CD4-positive, alpha-beta T cell treated with Interleukin-17A for 4 hours (primary cell): ENCODE data around the gene CFAP45.

Experiments
- DNase-seq: peaks from one replicate; pipeline ENCODE4 v3.0.0-alpha.2; 2020; ENCODE audit warnings: mixed read lengths

CFAP45 gene

DNA sequence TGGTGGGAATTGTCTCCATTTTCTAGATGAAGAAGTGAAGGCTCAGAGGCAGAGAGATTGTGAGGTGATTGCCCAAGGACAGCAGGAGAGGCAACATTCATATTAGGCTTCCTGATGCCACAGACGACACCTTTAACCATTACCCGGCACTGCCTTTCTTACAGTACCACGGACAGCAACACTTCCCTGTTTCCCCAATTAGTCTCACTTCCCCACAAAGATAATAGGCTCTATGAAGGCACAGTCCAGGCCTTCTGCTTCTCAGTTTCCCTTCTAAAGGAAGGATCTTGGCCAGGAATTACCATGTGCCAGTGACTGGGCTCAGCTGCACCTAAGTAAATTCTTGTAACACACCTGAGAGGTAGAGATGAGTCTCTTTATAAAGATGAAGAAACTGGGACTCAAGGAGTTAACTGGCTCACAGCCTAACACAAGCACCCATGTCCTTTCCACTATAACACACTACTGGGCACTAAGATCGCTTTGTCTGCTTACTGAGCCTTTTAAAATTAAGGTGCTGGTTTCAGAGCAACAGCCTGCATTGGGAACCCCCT is 35.8 kb upstream of the CFAP45 start:
- DNase-seq: no peak

DNA sequence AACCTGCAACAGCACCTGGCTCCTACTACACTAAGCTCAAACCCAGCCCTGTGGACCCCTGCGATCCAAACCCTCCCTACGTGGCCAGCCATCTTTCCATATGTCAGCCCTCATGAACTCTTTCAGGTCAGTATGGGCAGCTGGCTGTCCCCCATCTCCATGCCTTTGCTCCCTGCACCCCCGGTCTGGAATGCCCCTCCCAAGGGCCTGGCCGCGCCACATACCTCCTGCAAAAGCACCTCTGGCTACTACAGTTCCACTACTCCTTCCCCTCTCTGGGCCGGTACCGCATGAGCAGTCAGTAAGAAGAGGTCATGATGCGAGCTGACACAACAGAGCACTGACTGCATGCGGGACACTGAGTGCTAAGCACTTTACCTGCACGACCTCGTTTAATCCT is 35.3 kb upstream of the CFAP45 start:
- no peak for DNase-seq

- DNase-seq: no peak
Observed at GRCh38 chr1:159934136-159935039, 34.4 kb upstream of the CFAP45 start.

- DNase-seq: no peak
Observed at GRCh38 chr1:159933347-159933746, 33.4 kb upstream of the CFAP45 start.

- DNase-seq: no peak
Observed at GRCh38 chr1:159932296-159933285, 32.6 kb upstream of the CFAP45 start.

GRCh38 chr1:159931795-159932173 is 31.8 kb upstream of the CFAP45 start:
- DNase-seq: no peak

- DNase-seq: no peak
Observed at GRCh38 chr1:159931101-159931794, 31.3 kb upstream of the CFAP45 start.

DNA sequence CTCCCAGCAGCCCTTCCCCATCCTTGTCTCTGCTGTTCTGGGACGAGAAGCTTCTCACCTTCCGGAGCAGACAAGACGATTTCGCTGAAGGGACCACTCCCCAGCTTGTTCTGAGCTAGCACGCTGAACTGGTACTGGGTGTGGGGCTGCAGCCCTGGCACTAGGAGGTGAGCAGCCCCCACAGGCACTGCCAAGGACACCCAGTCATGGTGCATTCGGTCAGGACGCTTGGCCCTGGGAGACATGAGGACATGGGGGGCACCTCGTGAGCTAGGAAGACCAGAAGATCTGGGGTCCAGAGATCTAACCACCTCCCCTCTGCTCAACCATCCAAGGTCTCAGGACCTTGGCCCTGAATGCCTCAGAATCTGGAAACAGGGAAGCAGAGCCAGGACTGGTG is 30.7 kb upstream of the CFAP45 start:
- DNase-seq: no peak

- no peak for DNase-seq
Observed at GRCh38 chr1:159930216-159930615, 30.3 kb upstream of the CFAP45 start.

DNA sequence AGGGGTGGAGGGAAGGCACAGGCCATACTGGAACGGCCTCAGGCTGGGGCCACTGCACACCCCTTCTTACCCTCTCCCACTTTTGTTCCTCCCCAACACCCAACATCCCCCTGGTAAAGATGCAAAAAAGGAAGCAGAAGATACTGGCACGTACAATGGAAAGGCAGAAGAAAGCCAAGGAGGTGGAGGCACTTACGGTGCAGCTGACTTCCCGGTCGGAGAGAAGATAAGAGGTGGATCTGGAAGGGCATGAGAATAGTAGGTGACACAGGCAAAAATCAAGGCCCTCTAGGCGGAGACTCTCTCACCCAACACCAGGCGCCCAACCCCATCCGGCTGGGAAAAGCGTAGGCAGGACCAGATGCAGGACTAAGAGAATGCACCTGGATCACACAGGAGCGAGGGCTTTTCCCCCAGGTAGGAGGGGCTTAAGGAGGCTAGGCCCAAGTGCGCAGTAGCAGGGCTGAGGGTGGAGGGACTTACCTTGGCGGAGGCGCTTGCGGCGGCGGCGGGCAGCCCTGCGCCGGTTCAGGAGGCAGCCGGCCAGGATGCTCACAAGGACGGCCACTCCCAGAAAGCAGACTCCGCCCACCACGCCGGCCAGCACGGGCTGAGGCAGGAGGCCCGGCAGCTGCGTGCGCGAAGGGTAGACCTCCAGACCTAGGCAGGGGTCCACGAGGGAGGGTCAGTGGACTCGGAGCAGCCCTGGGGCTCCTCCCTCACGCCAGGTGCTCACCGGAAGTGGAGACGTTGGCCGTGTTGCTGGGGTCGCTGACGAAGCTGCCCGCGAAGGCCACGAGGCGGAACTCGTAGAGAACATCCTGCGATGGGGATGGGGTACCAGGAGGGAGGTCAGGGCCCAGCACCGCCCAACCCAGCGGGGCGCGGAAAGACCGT is 29.4 kb upstream of the CFAP45 start:
- DNase-seq: no peak

DNA sequence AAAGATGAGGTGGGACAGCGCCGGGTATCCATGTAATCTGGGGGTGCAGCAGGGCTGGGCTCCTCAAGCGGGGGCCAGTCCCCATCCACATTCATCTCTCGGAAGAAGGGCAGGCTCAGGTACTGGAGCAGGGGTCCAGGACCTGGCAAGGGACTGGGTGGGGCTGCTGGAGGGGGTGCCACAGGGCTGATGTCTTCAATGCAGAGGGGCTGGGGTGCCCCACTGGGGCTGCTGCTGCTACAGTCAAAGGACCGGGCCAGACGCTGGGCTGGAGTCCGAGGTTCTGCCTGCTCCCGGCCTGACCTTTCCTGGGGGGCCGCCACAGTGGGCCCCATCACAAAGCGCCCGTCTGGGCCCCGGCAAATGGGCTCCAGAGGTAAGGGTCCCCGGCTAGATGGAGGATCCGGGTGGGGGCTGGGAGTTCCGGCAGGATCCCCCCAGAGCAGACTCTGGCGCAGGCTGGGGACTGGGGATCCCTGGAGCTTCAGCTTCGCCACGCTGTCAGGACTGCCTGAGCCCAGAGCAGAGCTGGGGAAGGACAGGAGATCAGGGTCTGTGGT is 28.6 kb upstream of the CFAP45 start:
- DNase-seq: no peak

DNA sequence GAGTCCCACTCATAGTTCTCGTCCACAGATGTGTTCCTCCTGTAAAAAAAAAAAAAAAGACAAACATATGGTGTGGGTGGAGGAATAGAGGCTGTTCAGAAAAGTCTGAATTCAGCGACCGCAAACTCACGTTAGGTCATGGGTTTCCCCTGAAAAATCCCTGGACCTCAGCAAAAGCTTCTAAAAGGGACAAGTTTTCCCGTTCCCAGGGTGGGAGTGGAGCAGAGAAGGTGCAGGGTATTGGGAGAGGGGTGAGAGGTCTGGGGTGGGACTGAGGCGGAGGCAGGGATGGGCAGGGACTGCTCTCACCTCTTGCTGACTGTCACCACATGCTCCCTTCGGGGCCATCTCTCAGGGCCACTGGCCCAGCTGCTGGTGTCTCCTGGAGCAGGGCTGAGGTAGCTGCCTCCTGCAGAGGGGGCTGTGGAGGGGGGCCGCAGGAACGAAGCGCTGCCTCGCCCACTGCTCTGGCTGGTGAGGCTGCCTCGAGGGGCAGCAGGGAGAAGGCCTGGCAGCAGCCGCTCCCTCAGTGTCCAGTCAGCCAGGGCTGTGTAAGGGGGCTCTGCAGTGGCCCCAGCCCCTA is 28.0 kb upstream of the CFAP45 start:
- DNase-seq: no peak

GRCh38 chr1:159927211-159927848 is 27.4 kb upstream of the CFAP45 start:
- no peak for DNase-seq

- DNase-seq: no peak
Observed at GRCh38 chr1:159925719-159926078, 25.7 kb upstream of the CFAP45 start.

GRCh38 chr1:159924791-159925718 is 25.1 kb upstream of the CFAP45 start, which contains the start of gene TAGLN2:
TSS of gene TAGLN2 (minus strand) at chr1:159925507. CDS start at chr1:159920509, 4,998 bp downstream.
- DNase-seq: peak; percentile 95

GRCh38 chr1:159924025-159924790 is 24.2 kb upstream of the CFAP45 start:
- peak; percentile 67 for DNase-seq

DNA sequence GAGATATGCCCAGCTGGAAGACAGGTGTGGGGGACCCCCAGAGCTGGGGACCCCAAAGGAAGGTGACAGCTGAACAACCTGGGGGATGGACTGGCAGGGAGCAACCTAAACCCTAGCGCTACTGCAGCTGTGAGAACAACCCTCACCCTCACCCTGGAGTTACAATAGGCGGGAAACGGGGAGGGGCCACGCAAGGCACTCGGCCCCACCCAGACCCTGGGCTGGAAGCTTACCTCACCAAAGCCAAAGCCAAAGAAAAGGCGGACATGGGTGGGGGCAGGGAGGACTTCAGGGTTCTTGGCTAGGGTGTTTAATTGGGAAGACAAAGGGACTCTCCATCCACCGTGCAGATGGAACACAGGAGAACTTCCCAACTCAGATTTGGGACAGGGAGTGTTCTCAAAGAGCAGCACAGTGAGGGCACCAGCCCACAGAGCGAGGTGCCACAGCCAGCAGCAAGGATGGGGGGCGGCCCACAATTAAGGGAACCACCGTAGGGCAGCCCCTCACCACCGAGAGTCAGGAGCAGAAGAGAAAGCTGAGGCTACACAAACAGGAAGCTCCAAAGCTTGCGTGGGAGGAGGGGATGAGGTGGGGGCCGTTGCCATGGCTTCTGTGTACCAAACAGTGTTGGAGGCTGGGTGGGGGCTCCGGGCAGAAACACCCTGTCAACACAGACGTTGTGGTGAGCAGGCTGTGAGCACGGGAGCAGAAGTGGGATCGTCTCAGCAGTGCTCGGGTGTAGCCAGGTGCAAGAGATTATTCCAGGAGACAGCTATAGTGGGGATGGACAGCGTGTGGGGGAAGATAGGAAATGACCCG is 23.4 kb upstream of the CFAP45 start:
- DNase-seq: peak; percentile 86
